T-helper 1 cell treated with Interleukin-12 subunit alpha and Interleukin-12 subunit beta and Interleukin-4 antibody, amounts not matched to agents 30 μg/mL and 1 μg/mL, for 36 hours (primary cell): ENCODE measurements around the gene BMP2.

ENCODE experiments used
- H3K27ac Mint-ChIP-seq: one replicate; pipeline ENCODE4 v1.8.0; 2021; ENCODE audit warnings: mild to moderate bottlenecking, mixed read lengths
- H3K27me3 Mint-ChIP-seq: one replicate; pipeline ENCODE4 v1.8.0; 2021; ENCODE audit warnings: low read depth, mixed read lengths
- H3K36me3 Mint-ChIP-seq: one replicate; pipeline ENCODE4 v1.8.0; 2021; ENCODE audit warnings: low read depth, mixed read lengths
- H3K4me1 Mint-ChIP-seq: one replicate; pipeline ENCODE4 v1.8.0; 2021; ENCODE audit warnings: low read depth, mixed read lengths
- H3K4me3 Mint-ChIP-seq: one replicate; pipeline ENCODE4 v1.8.0; 2021; ENCODE audit warnings: mild to moderate bottlenecking, moderate library complexity, mixed read lengths
- H3K9me3 Mint-ChIP-seq: one replicate; pipeline ENCODE4 v1.8.0; 2021; ENCODE audit warnings: mixed read lengths

The BMP2 gene

DNA sequence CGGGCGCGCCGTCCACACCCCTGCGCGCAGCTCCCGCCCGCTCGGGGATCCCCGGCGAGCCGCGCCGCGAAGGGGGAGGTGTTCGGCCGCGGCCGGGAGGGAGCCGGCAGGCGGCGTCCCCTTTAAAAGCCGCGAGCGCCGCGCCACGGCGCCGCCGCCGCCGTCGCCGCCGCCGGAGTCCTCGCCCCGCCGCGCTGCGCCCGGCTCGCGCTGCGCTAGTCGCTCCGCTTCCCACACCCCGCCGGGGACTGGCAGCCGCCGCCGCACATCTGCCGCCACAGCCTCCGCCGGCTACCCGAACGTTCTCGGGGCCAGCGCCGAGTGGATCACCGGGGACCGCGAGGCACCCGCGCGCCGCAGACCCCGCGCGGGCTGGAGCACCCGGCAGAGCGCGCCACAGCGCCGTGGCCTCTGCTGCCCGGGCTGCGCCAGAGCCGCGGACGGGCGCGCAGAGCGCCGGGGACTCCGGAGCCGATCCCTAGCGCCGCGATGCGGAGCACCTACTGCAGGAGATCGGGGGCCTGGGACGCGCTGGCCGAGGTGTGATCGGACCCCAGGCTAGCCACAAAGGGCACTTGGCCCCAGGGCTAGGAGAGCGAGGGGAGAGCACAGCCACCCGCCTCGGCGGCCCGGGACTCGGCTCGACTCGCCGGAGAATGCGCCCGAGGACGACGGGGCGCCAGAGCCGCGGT, at the start of gene BMP2:
TSS of gene BMP2 (plus strand) at position 151 of the 692 bp plus-strand sequence. CDS start 2,441 bp downstream, outside the sequence.
- H3K4me3 Mint-ChIP-seq: peak within 1 kb of the TSS; percentile 31
- no peaks in the 10 kb centered on the region for H3K36me3 Mint-ChIP-seq
- H3K27me3 Mint-ChIP-seq: peaks cover 50% of the 10 kb centered on the region
- no peaks in the 10 kb centered on the region for H3K9me3 Mint-ChIP-seq
- H3K27ac Mint-ChIP-seq: no peak within 1 kb of the TSS
- H3K4me1 Mint-ChIP-seq: peaks cover 3% of the 10 kb centered on the region

DNA sequence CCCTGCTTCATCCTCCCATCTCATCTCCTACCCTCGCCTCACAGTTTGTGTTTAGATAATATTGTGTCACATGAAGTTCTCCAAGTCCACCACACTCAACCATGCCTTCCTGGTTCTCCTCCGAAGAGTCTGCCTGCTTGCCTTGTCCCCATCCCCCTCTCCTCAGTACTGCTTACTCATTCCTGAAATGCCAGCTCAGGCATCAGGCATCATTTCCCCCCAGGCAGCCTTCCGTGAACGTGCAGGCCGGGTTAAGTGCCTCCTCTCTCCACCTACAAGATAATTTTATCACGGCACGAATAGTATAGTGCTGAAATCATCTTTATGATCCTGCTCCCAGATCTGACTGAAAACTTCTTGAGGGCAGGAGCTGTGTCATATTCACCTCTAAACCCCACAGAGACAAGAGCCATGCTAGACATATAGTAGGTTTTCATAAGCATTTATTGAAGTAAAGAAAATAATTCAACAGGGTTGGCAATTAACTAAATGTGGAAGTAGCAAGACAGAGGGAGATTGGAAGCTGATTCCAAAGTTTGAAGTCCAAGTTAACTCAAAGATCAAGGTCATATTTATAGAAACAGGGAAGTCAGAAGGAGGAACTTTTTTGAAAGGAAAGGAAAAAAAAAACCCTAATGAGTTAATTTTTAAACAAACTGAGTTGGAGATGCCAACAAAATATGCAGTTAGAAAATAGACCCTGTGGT, 48.7 kb upstream of the BMP2 start:
- Mint-ChIP-seq H3K27ac (no peak overlapping the region), H3K4me3 (no peak overlapping the region), H3K9me3 (peaks cover 10% of the 10 kb centered on the region), H3K27me3 (no peaks in the 10 kb centered on the region), H3K36me3 (no peaks in the 10 kb centered on the region), H3K4me1 (no peaks in the 10 kb centered on the region)

DNA sequence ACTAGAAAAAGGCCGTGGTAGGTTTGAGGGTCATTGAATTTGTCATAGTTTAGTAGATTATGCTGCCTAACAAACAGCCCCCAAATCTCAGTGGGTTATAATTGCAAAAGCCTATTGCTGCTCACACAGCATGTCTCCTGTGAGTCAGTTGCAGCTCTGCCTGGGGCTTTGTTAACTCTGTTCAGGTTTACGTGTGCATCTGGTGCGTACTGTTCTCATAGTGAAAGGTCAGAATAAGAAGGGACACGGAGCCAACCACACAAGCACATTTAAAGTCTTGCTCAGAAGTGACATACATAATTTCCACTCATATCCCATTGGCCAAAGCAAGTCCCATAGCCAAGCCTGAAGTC, 48.1 kb upstream of the BMP2 start:
- Mint-ChIP-seq H3K27ac (no peak overlapping the region), H3K4me1 (no peaks in the 10 kb centered on the region), H3K27me3 (no peaks in the 10 kb centered on the region), H3K9me3 (peaks cover 10% of the 10 kb centered on the region), H3K36me3 (no peaks in the 10 kb centered on the region), H3K4me3 (no peak overlapping the region)

DNA sequence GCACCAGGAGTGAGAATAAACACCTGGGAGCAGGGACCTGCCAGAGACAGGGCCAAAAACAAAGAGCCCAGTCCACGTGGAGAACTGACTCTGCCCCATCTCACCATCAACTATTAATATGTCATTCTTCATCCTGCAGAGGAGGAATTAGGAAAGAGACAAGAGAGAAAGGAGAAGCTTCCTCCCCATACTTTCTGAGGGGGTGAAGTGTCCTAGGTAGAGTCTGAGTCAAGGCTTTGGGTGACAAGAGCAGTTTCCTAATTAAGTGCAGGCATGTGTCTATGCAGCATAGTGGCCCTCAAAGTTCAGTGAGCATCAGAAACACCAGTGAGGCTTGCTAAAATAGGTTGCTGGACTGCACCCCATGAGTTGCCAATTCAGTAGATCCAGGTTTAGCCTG, 40.7 kb upstream of the BMP2 start:
- Mint-ChIP-seq H3K9me3 (peaks cover 3% of the 10 kb centered on the region), H3K27me3 (no peaks in the 10 kb centered on the region), H3K36me3 (no peaks in the 10 kb centered on the region), H3K4me3 (no peak overlapping the region), H3K27ac (no peak overlapping the region), H3K4me1 (no peaks in the 10 kb centered on the region)

DNA sequence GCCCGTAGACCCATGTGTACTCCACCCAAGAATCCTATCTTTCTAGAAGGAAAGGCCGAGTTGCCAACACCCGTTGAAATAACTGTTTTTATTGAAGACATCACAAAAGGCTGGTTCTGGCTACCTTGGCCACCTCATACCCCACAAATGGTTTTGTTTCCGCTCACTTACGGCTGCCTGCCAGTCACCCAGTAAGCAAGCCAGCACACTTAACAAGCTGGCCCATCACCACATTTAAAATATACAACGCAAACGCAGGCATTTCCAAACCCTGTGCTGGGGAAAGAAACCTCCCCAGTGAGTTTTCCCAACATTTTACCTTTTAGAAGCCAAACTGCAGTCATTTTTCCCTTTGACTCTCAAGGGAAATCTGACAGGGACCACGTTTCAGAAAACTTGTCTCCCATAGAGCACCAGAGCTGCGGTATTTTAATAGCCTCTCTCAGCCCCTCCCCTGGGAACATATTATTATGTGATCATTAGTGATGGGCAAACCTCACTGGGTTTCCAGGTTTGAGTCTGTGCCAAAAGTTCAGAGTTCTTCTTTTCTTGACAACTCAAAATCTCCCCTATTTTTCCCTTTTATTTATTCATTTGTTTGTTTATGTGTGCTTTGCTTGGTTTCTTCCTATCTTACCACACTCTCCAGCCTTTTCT, 36.7 kb upstream of the BMP2 start:
- H3K27ac Mint-ChIP-seq: no peak overlapping the region

DNA sequence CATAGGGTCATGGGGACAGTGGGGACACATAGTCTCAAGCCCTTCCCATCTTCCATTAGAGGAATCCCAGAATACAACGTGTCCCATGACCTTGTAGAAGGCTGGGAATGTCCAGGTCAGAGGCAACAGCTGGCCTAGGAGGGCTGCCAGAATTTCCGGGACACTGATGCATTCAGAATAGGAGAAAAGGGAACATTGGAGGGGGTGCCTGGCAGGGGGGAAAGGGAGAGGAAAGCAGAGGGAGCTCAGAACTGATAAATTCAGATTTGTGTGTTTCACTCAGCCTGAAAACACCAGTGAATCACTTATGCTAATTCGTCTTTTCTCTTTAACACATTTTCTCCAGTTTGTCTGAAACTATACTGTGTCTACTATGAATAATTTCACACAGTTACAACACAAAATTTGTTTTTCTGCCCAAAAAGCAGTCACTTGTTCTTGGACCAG, 35.5 kb upstream of the BMP2 start:
- H3K27me3 Mint-ChIP-seq: no peaks in the 10 kb centered on the region
- H3K27ac Mint-ChIP-seq: no peak overlapping the region
- H3K4me1 Mint-ChIP-seq: no peaks in the 10 kb centered on the region
- H3K36me3 Mint-ChIP-seq: no peaks in the 10 kb centered on the region
- no peak overlapping the region for H3K4me3 Mint-ChIP-seq
- peaks cover 3% of the 10 kb centered on the region for H3K9me3 Mint-ChIP-seq

More for the DNA sequence above, 36.7 kb upstream of the BMP2 start:
- Mint-ChIP-seq H3K4me1 (no peaks in the 10 kb centered on the region), H3K4me3 (no peak overlapping the region), H3K36me3 (no peaks in the 10 kb centered on the region), H3K9me3 (peaks cover under 1% of the 10 kb centered on the region), H3K27me3 (no peaks in the 10 kb centered on the region)

DNA sequence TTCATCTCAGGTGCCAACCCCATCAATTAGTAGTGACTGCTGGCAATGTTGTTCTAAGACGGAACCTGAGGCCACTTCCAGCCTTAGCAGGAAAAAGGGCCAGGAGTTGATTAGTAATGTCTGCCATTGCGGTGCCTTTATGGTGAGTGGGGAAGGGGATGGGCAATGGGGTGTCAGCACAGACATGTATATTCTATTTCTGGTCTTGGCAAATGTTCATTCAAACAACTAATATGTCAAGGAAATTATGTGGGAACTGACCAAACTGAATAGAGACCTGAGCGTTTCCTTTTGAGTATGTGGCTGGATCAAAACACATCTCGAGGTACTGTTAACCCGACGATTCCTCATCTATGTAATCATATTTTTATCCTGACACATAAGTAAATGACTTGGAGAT, 34.6 kb upstream of the BMP2 start:
- H3K27me3 Mint-ChIP-seq: no peaks in the 10 kb centered on the region
- no peak overlapping the region for H3K27ac Mint-ChIP-seq
- H3K4me1 Mint-ChIP-seq: no peaks in the 10 kb centered on the region
- peaks cover 3% of the 10 kb centered on the region for H3K9me3 Mint-ChIP-seq
- H3K36me3 Mint-ChIP-seq: no peaks in the 10 kb centered on the region
- no peak overlapping the region for H3K4me3 Mint-ChIP-seq

DNA sequence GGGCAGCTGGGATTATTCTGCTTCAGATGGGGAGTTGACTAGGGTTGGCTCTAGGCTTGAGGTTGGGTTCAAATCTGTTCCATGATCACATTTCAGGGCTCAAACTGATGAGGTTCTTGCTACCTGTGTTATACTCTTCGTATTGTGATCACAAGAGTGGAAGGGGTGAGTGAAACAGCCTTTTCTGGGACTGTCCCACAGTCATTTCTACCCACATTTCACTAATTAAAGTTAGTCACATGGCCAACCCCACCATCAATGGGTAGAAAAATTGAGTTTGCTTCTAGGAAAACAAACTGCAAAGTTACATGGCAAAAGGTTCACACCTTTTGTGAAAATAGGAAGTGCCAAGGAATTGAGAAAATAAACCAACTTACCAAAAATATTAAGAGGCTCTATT, 33.5 kb upstream of the BMP2 start:
- no peak overlapping the region for H3K27ac Mint-ChIP-seq
- no peaks in the 10 kb centered on the region for H3K36me3 Mint-ChIP-seq
- no peak overlapping the region for H3K4me3 Mint-ChIP-seq
- H3K27me3 Mint-ChIP-seq: no peaks in the 10 kb centered on the region
- no peaks in the 10 kb centered on the region for H3K4me1 Mint-ChIP-seq
- H3K9me3 Mint-ChIP-seq: peaks cover 3% of the 10 kb centered on the region

DNA sequence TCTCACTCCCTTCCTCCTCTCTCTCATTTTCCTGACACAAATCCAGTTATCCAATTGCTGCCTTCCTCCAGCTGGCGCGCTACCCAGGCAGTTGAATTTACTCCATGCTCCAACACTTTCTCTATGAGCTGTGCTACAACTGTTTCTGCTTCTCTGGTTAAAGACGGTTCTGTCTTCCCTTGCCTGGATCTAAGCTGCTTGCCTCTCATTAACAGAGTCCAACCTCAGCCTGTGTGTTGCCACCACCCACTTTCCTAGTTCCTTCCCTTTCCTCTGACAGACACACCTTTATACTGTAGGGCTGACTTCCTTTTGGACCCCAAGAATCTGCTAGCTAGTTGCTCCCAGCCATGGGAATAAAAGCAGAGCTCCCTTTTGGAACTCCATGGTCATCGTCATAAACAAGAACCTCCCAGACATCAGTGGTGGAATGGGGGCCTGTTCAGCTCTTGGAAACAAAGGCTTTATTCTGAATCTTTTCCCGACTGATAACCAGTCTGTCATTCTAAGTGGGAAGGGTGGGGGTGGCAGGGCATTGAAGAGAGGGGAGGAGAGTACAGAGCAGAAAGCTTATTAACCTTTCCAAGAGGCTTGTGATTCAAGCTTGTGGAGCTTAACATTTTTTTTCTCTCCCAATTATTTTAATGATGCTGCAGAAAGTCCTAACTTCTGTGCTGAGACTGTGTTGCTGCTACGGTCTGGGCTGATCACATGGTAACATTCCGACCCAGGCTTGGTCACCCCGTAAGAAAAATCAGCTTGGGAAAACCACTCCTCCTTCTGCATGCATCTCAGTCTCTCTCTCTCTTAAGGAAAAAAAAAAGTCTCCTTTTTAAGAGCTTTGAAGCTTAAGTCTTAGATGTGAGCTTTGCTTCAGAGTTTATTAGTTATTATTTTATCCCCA, 31.3 kb upstream of the BMP2 start:
- Mint-ChIP-seq H3K27me3 (no peaks in the 10 kb centered on the region), H3K36me3 (no peaks in the 10 kb centered on the region), H3K4me3 (no peak overlapping the region), H3K27ac (no peak overlapping the region), H3K9me3 (peaks cover 6% of the 10 kb centered on the region), H3K4me1 (no peaks in the 10 kb centered on the region)

DNA sequence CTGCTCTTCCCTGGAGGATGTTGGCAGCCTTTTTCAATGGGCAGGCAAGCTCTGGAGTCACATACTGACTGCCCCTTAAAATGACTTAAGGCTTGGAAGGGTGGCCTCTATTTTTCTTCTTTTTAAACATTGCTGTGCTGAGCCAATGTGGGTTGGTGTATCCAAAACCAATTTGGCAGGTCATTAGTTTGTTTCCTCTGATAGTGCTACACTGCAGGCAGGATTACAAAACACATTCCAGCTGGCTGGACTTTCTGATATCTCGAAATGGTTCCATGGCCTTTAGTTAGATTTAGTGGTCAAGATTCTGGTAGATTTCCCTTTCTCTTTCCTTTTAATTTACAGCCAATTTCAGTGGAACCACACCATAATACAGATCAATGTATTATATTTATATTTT, 28.1 kb upstream of the BMP2 start:
- Mint-ChIP-seq H3K4me3 (no peak overlapping the region), H3K4me1 (no peaks in the 10 kb centered on the region), H3K27ac (no peak overlapping the region), H3K9me3 (peaks cover 6% of the 10 kb centered on the region), H3K36me3 (no peaks in the 10 kb centered on the region), H3K27me3 (no peaks in the 10 kb centered on the region)

DNA sequence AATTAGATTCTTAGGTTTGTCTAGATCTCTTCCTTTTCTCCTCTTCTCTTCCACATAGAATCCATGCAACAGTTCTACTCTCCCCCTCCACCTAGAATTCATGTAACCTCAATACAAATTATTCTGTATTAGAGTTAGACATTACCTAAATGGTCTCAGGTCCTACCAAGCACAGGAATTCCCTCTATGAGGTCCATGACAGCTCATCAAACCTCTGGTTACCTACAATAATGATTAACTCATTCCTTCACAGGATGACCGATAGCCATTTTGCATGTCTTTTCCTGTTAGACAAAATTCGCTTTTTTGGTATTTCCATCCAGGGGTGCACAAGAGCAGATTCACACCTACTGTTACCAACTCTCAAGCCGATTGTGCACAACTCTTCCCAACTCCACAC, 27.4 kb upstream of the BMP2 start:
- H3K4me1 Mint-ChIP-seq: no peaks in the 10 kb centered on the region
- H3K36me3 Mint-ChIP-seq: no peaks in the 10 kb centered on the region
- H3K4me3 Mint-ChIP-seq: no peak overlapping the region
- H3K27ac Mint-ChIP-seq: no peak overlapping the region
- H3K27me3 Mint-ChIP-seq: no peaks in the 10 kb centered on the region
- peaks cover 6% of the 10 kb centered on the region for H3K9me3 Mint-ChIP-seq

DNA sequence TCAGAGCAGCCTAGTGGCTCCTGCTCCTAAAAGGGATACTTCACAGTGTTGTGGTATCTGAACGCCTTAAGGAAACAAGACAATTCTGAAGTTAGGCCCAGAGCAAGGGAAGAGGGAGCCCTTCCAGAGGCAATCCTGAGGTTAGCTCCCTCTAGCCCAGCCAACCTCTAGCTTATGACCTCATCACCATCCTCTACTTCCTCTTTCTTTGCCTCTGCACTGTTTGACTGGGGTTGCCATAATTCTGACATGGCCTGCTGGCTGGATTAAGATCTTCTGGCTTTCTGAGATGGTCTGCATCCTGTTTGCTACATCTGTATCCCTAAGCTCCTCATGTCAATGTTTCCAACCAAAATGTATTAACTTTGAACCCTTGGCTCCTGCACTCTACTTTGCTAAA, 23.3 kb upstream of the BMP2 start:
- Mint-ChIP-seq H3K4me1 (no peaks in the 10 kb centered on the region), H3K4me3 (no peak overlapping the region), H3K27ac (no peak overlapping the region)

DNA sequence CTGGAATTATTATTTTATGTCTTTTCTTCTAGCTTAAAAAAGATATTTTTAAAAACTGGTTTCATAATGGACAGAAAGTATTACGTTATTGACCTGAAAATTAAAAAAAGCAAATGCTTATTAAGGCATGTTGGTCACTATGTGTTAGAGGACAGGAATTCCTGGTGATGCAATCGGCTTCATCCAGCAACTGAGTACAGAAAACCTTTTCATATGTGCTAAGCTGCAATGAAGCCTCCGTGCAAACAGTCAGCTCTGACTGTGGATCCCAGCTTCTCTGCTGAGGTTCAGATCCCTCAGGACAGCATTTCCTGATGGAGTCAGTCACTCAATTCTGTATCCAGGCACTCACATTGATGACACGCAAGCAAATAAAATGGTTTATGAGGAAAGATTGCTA, 22.7 kb upstream of the BMP2 start:
- no peaks in the 10 kb centered on the region for H3K36me3 Mint-ChIP-seq
- H3K9me3 Mint-ChIP-seq: peaks cover 3% of the 10 kb centered on the region
- no peaks in the 10 kb centered on the region for H3K27me3 Mint-ChIP-seq
- H3K27ac Mint-ChIP-seq: no peak overlapping the region
- no peaks in the 10 kb centered on the region for H3K4me1 Mint-ChIP-seq
- H3K4me3 Mint-ChIP-seq: no peak overlapping the region

More for the DNA sequence above, 23.3 kb upstream of the BMP2 start:
- Mint-ChIP-seq H3K27me3 (no peaks in the 10 kb centered on the region), H3K9me3 (peaks cover 3% of the 10 kb centered on the region), H3K36me3 (no peaks in the 10 kb centered on the region)

DNA sequence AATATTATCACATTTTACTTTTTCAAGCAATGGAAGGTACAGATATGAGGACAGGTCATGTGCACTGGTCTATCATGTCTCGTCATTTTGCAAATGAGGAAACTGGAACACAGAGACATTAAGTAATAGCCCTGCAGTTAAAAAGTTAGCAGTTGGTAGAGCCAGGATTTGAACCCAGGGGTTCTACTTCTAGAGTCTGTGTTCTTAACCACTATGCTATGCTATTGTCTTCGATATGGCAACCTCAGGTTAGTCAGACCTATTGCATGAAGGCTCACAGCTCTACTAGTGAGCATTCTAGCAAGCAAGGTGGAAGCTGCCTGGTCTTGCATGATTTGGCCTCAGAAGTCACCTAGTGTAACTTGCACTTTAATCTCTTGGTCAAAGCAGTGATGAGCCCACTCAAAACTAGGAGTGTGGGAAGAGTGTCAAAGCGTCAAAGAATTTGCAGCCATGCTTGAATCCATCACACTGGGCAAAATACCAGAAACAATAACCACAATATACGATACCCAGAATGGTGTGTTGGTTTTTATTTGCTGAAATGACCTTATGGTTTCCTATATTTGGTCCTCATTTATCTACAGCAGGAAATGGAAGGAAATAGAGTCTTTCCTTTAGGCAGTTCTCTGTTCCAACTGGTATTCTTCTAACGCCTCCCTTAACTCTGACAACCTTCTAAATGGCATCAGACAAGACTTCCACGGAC, 20.4 kb upstream of the BMP2 start:
- Mint-ChIP-seq H3K27me3 (no peaks in the 10 kb centered on the region), H3K4me1 (no peaks in the 10 kb centered on the region), H3K27ac (no peak overlapping the region), H3K36me3 (no peaks in the 10 kb centered on the region), H3K9me3 (no peaks in the 10 kb centered on the region), H3K4me3 (no peak overlapping the region)
